ENCODE measurements around the gene SLC6A13.

SLC6A13 gene

DNA sequence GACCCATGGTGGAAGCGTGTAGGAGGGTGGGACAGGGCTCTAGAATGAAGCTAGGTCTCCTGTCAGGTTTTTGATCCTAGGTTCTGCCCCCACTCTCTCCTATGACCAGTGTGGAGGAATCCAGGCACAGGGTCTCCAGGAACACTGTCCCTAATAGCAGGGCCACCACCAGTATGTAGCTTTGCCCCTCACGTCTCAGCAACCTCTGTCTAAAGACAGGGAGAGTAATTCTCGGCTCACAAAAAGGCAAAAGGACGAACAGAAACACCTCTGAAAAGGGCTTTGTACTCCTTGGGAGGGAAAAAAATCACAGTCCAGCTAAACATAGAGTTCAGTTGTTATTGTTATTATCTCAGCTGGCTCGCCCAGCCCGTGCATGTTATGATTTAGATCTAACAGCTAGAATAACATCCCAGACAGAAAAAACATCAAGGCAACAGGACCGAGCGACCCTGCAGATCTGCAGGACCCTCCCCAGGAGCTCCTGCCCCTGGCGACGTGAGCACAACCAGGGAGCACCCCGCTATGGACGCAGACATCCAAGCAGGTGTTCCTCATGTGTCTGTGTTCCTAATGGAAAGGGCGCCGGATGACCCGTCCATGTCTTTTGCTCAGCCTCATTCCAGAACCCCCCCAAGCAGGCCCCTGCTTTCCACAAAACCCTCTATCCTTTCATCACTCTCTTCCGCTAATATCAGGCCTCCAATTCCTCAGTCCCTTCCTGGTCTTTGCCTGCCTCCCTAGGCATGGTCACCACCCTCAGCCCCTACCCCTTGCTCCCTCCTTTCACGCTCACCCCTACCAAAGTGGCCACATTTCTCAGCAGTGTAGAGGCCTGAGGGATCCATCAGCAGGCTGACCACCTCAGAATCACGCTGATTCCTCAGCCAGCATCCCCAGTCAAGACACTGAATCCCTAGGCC is 34.5 kb downstream of the SLC6A13 start:
- Histone ChIP-seq H3K9ac (ENCODE audit: low read depth, low read length) (no peak overlapping the region), H3K27ac (ENCODE audit: low read length) (no peak overlapping the region), H2AFZ (ENCODE audit: low read depth, low read length) (no peak overlapping the region), H4K20me1 (ENCODE audit: insufficient read depth, low read length) (no peaks in the 10 kb centered on the region; the same call in 1 of the 2 replicates), H3K79me2 (ENCODE audit: insufficient read depth, low read length) (no peaks in the 10 kb centered on the region), H3K27me3 (ENCODE audit: insufficient read depth, low read length, poor library complexity) (peaks cover 33% of the 10 kb centered on the region), H3K4me1 (ENCODE audit: insufficient read depth, low read length) (no peaks in the 10 kb centered on the region), H3K36me3 (ENCODE audit: insufficient read depth, low read length) (no peaks in the 10 kb centered on the region), H3K4me3 (ENCODE audit: low read depth in 1 of 2, low read length in 2 of 2) (no peak overlapping the region), H3K9me3 (ENCODE audit: insufficient read depth, low read length, severe bottlenecking) (no peaks in the 10 kb centered on the region), H3K4me2 (ENCODE audit: insufficient read depth, low read length) (no peak overlapping the region)
- DNase-seq (no peak), ATAC-seq (ENCODE audit: insufficient read depth, low read depth) (no peak)
- TF ChIP-seq, protein P1, sequence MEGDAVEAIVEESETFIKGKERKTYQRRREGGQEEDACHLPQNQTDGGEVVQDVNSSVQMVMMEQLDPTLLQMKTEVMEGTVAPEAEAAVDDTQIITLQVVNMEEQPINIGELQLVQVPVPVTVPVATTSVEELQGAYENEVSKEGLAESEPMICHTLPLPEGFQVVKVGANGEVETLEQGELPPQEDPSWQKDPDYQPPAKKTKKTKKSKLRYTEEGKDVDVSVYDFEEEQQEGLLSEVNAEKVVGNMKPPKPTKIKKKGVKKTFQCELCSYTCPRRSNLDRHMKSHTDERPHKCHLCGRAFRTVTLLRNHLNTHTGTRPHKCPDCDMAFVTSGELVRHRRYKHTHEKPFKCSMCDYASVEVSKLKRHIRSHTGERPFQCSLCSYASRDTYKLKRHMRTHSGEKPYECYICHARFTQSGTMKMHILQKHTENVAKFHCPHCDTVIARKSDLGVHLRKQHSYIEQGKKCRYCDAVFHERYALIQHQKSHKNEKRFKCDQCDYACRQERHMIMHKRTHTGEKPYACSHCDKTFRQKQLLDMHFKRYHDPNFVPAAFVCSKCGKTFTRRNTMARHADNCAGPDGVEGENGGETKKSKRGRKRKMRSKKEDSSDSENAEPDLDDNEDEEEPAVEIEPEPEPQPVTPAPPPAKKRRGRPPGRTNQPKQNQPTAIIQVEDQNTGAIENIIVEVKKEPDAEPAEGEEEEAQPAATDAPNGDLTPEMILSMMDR (IDR thresholded peaks at IDR 0.05; ENCODE audit: borderline replicate concordance, extremely low read depth, low read length, poor library complexity, severe bottlenecking), result no peak
- TF ChIP-seq EZH2 (IDR thresholded peaks at IDR 0.05; ENCODE audit: borderline replicate concordance, low read depth, low read length, severe bottlenecking), result no peak

DNA sequence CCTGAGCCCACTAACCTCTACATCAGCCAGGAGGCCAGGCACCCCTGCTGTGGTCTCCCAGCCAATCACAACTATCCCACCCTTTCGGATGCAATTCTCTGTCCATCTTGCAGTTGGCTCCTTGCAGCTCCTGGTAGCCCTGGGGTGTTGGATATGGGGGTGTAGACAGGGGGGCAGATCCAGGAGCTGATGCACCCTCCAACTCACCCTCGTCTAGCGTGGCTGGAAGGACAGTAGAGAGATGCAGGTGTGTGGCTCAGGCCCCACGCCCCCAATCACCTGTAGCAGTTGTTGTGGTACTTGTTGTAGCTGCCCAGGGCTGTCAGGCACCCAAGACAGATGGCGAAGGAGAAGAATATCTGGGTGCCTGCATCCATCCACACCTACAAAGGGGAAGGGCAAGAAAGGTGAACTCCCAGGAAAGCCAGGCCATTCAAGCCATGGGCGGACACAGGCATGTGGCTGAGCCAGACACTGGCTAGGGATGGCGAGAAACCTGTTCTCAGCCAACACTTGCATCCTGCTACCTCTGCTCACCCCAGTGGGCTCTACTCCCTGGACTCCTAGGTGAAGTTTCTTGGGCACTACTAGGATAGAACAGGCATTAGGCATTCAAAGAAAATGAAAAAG is 35.2 kb downstream of the SLC6A13 start:
- Histone ChIP-seq H3K27me3 (ENCODE audit: insufficient read depth, low read length, poor library complexity) (peaks cover 36% of the 10 kb centered on the region), H3K9me3 (ENCODE audit: insufficient read depth, low read length, severe bottlenecking) (no peaks in the 10 kb centered on the region), H3K27ac (ENCODE audit: low read length) (no peak overlapping the region), H3K4me1 (ENCODE audit: insufficient read depth, low read length) (no peaks in the 10 kb centered on the region), H4K20me1 (ENCODE audit: insufficient read depth, low read length) (no peaks in the 10 kb centered on the region; the same call in 1 of the 2 replicates), H2AFZ (ENCODE audit: low read depth, low read length) (no peak overlapping the region), H3K4me3 (ENCODE audit: low read depth in 1 of 2, low read length in 2 of 2) (no peak overlapping the region), H3K9ac (ENCODE audit: low read depth, low read length) (no peak overlapping the region), H3K36me3 (ENCODE audit: insufficient read depth, low read length) (no peaks in the 10 kb centered on the region), H3K4me2 (ENCODE audit: insufficient read depth, low read length) (no peak overlapping the region), H3K79me2 (ENCODE audit: insufficient read depth, low read length) (no peaks in the 10 kb centered on the region)
- no peak for TF ChIP-seq EZH2 (IDR thresholded peaks at IDR 0.05; ENCODE audit: borderline replicate concordance, low read depth, low read length, severe bottlenecking)
- TF ChIP-seq, protein P1 (IDR thresholded peaks at IDR 0.05; ENCODE audit: borderline replicate concordance, extremely low read depth, low read length, poor library complexity, severe bottlenecking), result no peak
- ATAC-seq (ENCODE audit: insufficient read depth, low read depth) (no peak), DNase-seq (no peak)

DNA sequence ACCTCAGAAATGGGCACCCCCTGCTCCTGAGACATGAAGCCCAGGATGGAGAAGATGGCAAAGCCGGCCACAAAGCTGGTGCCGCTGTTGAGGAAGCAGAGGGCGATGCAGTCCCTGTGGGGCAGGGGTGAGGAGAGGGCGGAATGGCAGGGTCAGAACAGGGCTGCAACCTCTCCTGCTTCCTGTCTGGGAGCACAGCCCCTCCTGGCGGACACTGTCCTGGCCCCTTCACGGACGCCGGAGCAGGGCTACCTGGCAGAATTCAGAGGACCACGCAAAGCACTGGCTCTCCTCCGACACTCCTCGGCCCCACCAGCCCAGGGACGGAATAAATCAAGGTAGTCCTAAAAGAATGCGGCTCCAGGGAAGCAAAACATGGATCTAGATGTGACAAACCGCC is 36.2 kb downstream of the SLC6A13 start:
- Histone ChIP-seq H3K4me1 (ENCODE audit: insufficient read depth, low read length) (no peaks in the 10 kb centered on the region), H3K79me2 (ENCODE audit: insufficient read depth, low read length) (no peaks in the 10 kb centered on the region), H3K4me2 (ENCODE audit: insufficient read depth, low read length) (no peak overlapping the region), H3K36me3 (ENCODE audit: insufficient read depth, low read length) (no peaks in the 10 kb centered on the region), H4K20me1 (ENCODE audit: insufficient read depth, low read length) (no peaks in the 10 kb centered on the region; the same call in 1 of the 2 replicates), H3K9ac (ENCODE audit: low read depth, low read length) (no peak overlapping the region), H3K4me3 (ENCODE audit: low read depth in 1 of 2, low read length in 2 of 2) (no peak overlapping the region), H3K9me3 (ENCODE audit: insufficient read depth, low read length, severe bottlenecking) (no peaks in the 10 kb centered on the region), H3K27ac (ENCODE audit: low read length) (no peak overlapping the region), H2AFZ (ENCODE audit: low read depth, low read length) (no peak overlapping the region), H3K27me3 (ENCODE audit: insufficient read depth, low read length, poor library complexity) (peaks cover 36% of the 10 kb centered on the region)
- TF ChIP-seq, protein P1 (IDR thresholded peaks at IDR 0.05; ENCODE audit: borderline replicate concordance, extremely low read depth, low read length, poor library complexity, severe bottlenecking), result no peak
- no peak for TF ChIP-seq EZH2 (IDR thresholded peaks at IDR 0.05; ENCODE audit: borderline replicate concordance, low read depth, low read length, severe bottlenecking)
- DNase-seq (no peak), ATAC-seq (ENCODE audit: insufficient read depth, low read depth) (no peak)
